Dermis microvascular lymphatic vessel endothelial cell (primary cell): ENCODE measurements around the gene MEIKIN. TPM values are rescaled to one million over a fixed set of nuclear protein-coding genes. Genes with fewer than 3 reads are reported as not detected.

Experiments used
- DNase-seq, 2 donors: peaks; one replicate each; pipeline versions ENCODE4 v3.0.0 to v3.0.0-alpha.2; 2010; ENCODE audit warnings: low read depth in 2 of 2
- total RNA-seq: library from RNA; depleted of rRNA; stranded (reverse); fragments of >200 nt; gene quantifications from 2 replicates; pipeline ENCODE4 v1.2.1, GENCODE V29; 2014

The MEIKIN gene
- not detected in 2 replicates for total RNA-seq

- DNase-seq, result no peak
Measured at GRCh38 chr5:131945551-131946168, at the start of gene MEIKIN. Gene MEIKIN, minus strand, starts transcription at chr5:131945663. Its CDS starts 158 bp downstream, at chr5:131945505.

GRCh38 chr5:131994533-131995226, 49.2 kb upstream of the MEIKIN start:
- no peak for DNase-seq

GRCh38 chr5:131994090-131994489, 48.6 kb upstream of the MEIKIN start:
- DNase-seq, result no peak

GRCh38 chr5:131993676-131994075, 48.2 kb upstream of the MEIKIN start:
- DNase-seq, result no peak

GRCh38 chr5:131992370-131992769, 46.9 kb upstream of the MEIKIN start:
- no peak for DNase-seq

GRCh38 chr5:131991593-131992324, 46.3 kb upstream of the MEIKIN start:
- no peak for DNase-seq

- no peak for DNase-seq
Measured at GRCh38 chr5:131990716-131991115, 45.3 kb upstream of the MEIKIN start.

GRCh38 chr5:131988601-131989000, 43.1 kb upstream of the MEIKIN start:
- no peak for DNase-seq

- DNase-seq, result no peak
Measured at GRCh38 chr5:131987251-131987650, 41.8 kb upstream of the MEIKIN start.

GRCh38 chr5:131986161-131986912, 40.9 kb upstream of the MEIKIN start:
- no peak for DNase-seq

GRCh38 chr5:131984956-131985665, 39.6 kb upstream of the MEIKIN start:
- DNase-seq, result no peak

- no peak for DNase-seq
Measured at GRCh38 chr5:131983244-131983771, 37.8 kb upstream of the MEIKIN start.

- no peak for DNase-seq
Measured at GRCh38 chr5:131981516-131981915, 36.1 kb upstream of the MEIKIN start.

- no peak for DNase-seq
Measured at GRCh38 chr5:131980696-131981095, 35.2 kb upstream of the MEIKIN start.

GRCh38 chr5:131979816-131980215, 34.4 kb upstream of the MEIKIN start:
- no peak for DNase-seq

- DNase-seq, result peak in 1 of 2 donors; percentile 12
Measured at GRCh38 chr5:131977212-131977604, 31.7 kb upstream of the MEIKIN start.

- DNase-seq, result no peak
Measured at GRCh38 chr5:131976414-131977211, 31.1 kb upstream of the MEIKIN start.

GRCh38 chr5:131974956-131975726, 29.7 kb upstream of the MEIKIN start:
- peak in 1 of 2 donors; percentile 7 for DNase-seq

GRCh38 chr5:131974622-131974955, 29.1 kb upstream of the MEIKIN start:
- no peak for DNase-seq
